ENCODE measurements around the gene CFAP410. TPM values are rescaled to one million over a fixed set of nuclear protein-coding genes. Genes with fewer than 3 reads are reported as not detected.

The CFAP410 gene
- total RNA-seq, 1 donor from 2014 or later = 20.6 TPM

- Mint-ChIP-seq H3K4me1 (ENCODE audit: low read depth, unreplicated experiment) (peaks cover 2% of the 10 kb centered on the region), H3K36me3 (ENCODE audit: unreplicated experiment) (no peaks in the 10 kb centered on the region), H3K27ac (ENCODE audit: unreplicated experiment) (no peak overlapping the region), H3K4me3 (ENCODE audit: unreplicated experiment) (no peak overlapping the region), H3K9me3 (ENCODE audit: unreplicated experiment) (peaks cover 8% of the 10 kb centered on the region), H3K27me3 (ENCODE audit: unreplicated experiment) (peaks cover 8% of the 10 kb centered on the region)
- DNase-seq = no peak
- TF ChIP-seq CTCF (IDR thresholded peaks at IDR 0.05; ENCODE audit: partially characterized antibody, unreplicated experiment) = no peak
Measured at GRCh38 chr21:44351535-44352252, 12.5 kb upstream of the CFAP410 start.

GRCh38 chr21:44350773-44351481, 11.7 kb upstream of the CFAP410 start:
- H3K9me3 Mint-ChIP-seq (ENCODE audit: unreplicated experiment) = peaks cover 5% of the 10 kb centered on the region

GRCh38 chr21:44349847-44350772, 10.9 kb upstream of the CFAP410 start:
- H3K4me3 Mint-ChIP-seq (ENCODE audit: unreplicated experiment) = no peak overlapping the region
- no peak overlapping the region for H3K27ac Mint-ChIP-seq (ENCODE audit: unreplicated experiment)
- no peak for TF ChIP-seq CTCF (IDR thresholded peaks at IDR 0.05; ENCODE audit: partially characterized antibody, unreplicated experiment)
- H3K9me3 Mint-ChIP-seq (ENCODE audit: unreplicated experiment) = peaks cover 2% of the 10 kb centered on the region
- peaks cover under 1% of the 10 kb centered on the region for H3K4me1 Mint-ChIP-seq (ENCODE audit: low read depth, unreplicated experiment)
- H3K36me3 Mint-ChIP-seq (ENCODE audit: unreplicated experiment) = no peaks in the 10 kb centered on the region
- DNase-seq = no peak
- peaks cover 4% of the 10 kb centered on the region for H3K27me3 Mint-ChIP-seq (ENCODE audit: unreplicated experiment)

More at GRCh38 chr21:44350773-44351481, 11.7 kb upstream of the CFAP410 start:
- Mint-ChIP-seq H3K36me3 (ENCODE audit: unreplicated experiment) (no peaks in the 10 kb centered on the region), H3K27me3 (ENCODE audit: unreplicated experiment) (peaks cover 8% of the 10 kb centered on the region), H3K4me1 (ENCODE audit: low read depth, unreplicated experiment) (peaks cover 2% of the 10 kb centered on the region), H3K4me3 (ENCODE audit: unreplicated experiment) (no peak overlapping the region), H3K27ac (ENCODE audit: unreplicated experiment) (no peak overlapping the region)
- TF ChIP-seq CTCF (IDR thresholded peaks at IDR 0.05; ENCODE audit: partially characterized antibody, unreplicated experiment) = no peak
- no peak for DNase-seq

GRCh38 chr21:44349416-44349846, 10.2 kb upstream of the CFAP410 start:
- peaks cover 7% of the 10 kb centered on the region for H3K27me3 Mint-ChIP-seq (ENCODE audit: unreplicated experiment)

More at GRCh38 chr21:44349416-44349846, 10.2 kb upstream of the CFAP410 start:
- Mint-ChIP-seq H3K4me1 (ENCODE audit: low read depth, unreplicated experiment) (peaks cover 4% of the 10 kb centered on the region), H3K36me3 (ENCODE audit: unreplicated experiment) (no peaks in the 10 kb centered on the region), H3K4me3 (ENCODE audit: unreplicated experiment) (no peak overlapping the region), H3K27ac (ENCODE audit: unreplicated experiment) (no peak overlapping the region), H3K9me3 (ENCODE audit: unreplicated experiment) (no peaks in the 10 kb centered on the region)
- no peak for TF ChIP-seq CTCF (IDR thresholded peaks at IDR 0.05; ENCODE audit: partially characterized antibody, unreplicated experiment)
- DNase-seq = no peak
